ENCODE measurements around the gene TIAM2. TPM values are rescaled to one million over a fixed set of nuclear protein-coding genes. Genes with fewer than 3 reads are reported as not detected.
"Not testable (repeated sequence)": the region's sequence is repeated elsewhere in the genome, so short reads cannot be mapped to it uniquely, and the experiment has no call there.

Gene TIAM2
- polyA plus RNA-seq, 3 donors: 16.8 to 19.2 (median 19.0) TPM

GRCh38 chr6:154984146-154984545 is 11.0 kb upstream of the TIAM2 start:
- no peak for DNase-seq

- DNase-seq: no peak
These were observed 8.3 kb upstream of the TIAM2 start for GRCh38 chr6:154986787-154987235.

DNA sequence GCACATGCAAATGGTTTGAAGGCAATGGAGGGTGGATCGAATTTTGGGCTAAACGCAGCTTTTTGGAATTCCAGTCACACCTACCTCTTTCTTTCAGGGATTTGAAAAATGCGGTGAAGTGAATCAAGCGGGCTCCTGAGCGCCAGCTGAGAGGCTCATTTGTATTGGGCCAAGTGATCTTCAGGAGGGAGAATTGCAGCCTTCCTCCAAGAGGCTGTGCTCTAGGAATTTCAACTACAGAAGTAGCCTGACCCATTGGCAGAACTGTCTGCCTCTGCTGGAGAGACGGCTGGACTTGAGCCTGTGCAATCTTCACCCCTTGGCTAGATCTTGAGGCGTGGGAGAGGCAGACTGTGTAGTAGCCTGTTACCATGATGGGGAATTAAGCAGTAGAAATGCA is 5.7 kb upstream of the TIAM2 start:
- DNase-seq: no peak

DNA sequence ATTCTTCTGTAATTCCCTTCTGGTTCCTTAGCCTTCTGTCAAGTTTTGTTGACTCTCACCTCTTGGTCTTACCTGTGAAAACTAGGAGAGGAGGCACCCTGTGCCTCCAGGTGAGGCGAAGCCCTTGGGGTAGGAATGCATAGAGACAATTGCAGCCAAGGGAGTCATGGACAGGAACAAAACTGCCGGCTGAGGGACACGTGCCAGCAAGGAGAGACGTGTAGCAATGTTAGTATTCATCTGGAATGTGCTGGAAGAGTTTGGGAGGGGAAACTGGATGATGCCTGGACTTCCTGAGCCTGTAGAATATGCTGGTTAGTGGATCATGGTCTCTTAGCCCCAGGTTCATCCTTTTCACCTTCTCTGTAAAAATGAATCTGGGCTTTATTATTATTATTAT is 3.9 kb upstream of the TIAM2 start:
- DNase-seq: no peak

DNA sequence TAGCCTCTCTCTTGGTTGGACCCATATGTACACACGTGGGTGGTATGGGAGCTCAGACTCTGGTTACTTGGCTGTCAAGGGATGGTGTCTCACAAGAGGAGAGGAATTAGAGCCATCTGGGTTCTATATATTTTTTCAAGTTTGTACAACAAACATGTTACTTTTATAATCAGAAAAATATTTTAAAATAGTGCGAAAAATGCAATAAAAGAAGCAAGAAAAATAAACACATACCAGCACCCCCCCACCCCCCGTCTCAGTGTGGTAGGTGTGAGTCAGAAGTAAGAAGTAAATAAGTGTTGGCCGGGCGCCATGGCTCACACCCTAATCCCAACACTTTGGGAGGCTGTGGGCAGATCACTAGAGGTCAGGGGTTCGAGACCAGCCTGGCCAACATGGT is 2.1 kb upstream of the TIAM2 start:
- no peak for DNase-seq

DNA sequence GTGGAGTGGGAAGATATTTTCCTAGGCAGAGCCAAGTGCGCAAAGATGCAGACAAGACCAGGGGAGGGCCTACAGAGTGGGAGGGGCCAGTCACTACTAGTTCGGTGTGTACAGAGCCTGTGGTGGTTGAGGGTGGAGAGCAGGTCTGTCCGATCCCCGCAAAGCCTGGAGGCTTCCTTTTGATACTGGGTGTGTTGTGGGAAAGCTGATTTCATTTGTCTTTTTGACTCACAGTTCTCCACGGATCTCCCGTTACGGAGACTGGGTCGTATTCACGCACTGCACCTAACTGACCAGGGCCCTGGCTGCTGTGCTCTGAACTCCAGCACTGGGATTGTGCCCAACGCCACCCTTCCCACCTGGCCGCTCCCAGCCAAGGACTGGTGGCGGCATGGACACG is 1.4 kb upstream of the TIAM2 start:
- DNase-seq: no peak

DNA sequence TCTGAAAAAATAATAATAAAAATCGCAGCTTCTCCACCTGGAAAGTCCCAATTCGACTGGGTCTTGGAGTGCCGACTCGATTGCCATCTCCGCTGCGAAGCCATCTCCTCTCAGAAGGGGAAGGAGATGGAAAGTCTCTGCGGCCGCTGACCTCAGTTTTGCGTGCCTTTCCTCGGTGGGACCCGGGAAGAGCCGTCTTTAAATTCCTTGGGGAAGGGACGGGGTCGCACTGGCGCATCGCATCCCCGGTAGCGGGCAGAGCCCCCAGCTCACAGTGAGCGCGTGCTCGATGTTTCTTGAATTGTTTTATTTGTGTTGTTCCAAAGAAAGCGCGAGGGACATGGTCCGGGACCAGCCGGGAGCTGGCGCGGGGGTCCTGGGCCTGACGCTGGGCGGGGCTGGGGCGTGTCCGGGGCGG is 270 bp upstream of the TIAM2 start:
- DNase-seq: no peak

- no peak for DNase-seq
These were observed 988 bp downstream of the TIAM2 start for GRCh38 chr6:154996016-154996590.

DNA sequence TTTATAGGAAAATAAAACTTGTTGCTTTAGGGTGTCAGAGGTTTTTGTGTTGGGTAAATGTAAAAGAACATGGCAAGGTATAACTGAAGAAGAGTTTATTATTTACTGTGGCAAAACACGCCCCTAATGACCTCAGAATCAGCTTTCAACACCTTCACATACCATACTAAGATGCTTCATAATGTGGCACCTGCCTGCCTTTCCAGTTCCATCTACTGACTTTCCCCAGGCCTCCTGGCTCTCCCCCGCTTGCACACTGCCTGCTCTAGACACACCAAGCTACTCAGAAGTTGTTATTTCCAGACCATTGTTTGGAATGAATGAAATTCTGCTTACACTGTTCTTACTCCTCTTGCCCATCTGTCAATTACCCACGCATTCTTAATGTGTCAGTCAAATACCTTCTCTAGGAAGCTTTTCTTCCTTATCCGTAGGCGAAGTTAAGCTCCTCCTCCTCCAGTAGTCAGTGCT is 1.8 kb downstream of the TIAM2 start:
- DNase-seq: no peak

GRCh38 chr6:154998855-154999254 is 3.7 kb downstream of the TIAM2 start:
- no peak for DNase-seq

DNA sequence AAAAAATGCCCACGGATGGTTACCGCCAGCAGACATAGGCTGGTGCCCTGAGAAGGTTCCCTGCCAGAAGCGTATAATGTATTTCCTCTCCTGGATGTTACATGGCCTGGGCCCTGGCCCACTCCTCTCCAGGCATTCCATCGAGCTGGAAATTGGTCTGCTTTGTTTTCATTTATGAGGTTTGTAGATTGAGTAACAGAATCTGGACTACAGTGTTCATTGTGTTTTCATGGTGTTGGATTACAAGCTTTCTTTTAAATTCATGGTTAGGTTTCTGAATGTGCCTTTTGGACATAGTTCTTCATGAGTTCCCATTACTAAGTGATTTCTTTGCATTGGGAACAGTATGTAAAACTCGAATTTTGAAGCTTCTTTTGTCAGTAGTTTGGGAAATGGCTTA is 6.4 kb downstream of the TIAM2 start:
- no peak for DNase-seq

GRCh38 chr6:155001934-155002333 is 6.8 kb downstream of the TIAM2 start:
- no peak for DNase-seq

- no peak for DNase-seq
These were observed 8.4 kb downstream of the TIAM2 start for GRCh38 chr6:155003476-155003875.

DNA sequence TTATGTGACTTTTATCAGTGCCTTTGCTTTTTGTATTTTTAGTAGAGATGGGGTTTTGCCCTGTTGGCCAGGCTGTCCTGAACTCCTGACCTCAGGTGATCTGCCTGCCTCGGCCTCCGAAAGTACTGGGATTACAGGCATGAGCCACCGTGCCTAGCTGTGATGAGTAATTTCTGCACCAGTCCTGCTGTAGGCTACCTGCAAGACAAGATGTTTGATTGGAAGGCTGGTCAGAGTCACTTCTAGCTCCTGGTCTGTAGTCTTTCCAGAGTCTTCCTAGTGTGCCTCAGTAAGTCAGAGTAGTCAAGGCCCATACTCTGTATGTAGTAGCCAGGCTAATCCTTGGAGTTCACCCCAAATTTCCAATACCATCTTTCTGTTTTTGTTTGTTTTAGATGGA is 8.9 kb downstream of the TIAM2 start:
- no peak for DNase-seq

DNA sequence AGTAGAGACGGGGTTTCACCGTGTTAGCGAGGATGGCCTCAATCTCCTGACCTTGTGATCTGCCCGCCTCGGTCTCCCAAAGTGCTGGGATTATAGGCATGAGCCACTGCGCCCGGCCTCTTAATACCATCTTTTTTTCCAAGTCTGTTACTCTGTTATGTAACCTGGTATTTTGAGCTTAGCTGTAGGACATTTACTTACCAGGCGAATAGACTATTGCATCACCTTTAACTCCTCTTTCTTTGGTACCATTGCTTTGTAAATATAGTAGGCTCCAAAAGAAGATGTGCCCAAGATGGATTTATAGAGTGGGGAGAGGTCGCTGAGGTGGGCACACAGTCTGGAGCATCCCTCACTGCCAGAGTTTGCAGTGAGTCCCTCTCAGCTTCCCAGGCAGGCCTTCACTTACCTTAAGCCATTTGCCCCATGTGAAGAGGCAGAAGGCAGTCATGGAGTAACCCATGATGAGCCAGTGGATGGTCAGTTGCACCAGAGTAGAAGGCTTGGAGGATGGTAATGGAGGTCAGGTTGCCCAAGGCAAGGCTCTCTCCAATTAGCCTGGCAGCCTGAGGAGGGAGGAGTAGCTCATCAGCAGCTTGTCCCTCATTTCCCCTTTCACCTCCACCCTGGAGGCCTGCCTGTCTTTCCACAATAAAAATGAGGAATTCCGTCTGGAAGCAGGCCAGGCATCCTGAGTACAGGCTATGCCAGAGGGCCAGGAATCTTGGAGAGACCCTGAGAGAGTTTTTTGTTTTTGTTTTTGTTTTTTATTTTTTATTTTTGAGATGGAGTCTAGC is 9.7 kb downstream of the TIAM2 start:
- no peak for DNase-seq

- no peak for DNase-seq
These were observed 13.5 kb downstream of the TIAM2 start for GRCh38 chr6:155008625-155009024.

- no peak for DNase-seq
These were observed 15.8 kb downstream of the TIAM2 start for GRCh38 chr6:155010940-155011339.

GRCh38 chr6:155011809-155012291 is 16.7 kb downstream of the TIAM2 start:
- DNase-seq: no peak

- DNase-seq: no peak
These were observed 18.4 kb downstream of the TIAM2 start for GRCh38 chr6:155013457-155013876.

DNA sequence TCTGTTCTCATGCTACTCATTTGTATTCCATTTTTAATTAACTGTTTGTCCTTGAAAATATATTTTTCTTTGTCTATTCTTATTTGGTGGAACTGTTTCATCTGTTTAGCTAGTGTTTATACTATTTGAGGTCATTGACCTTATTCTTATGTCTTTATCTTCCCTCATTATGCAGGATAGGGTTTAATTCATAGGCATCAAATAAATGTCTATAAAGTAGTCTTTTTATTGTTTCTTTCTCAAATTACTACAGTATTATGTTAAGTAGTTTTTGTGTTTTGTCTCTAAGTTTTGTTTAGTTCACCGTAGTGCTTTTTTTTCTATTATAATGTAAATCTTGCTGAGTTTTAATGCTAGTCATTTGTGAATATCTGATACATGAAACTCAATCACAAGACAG is 19.0 kb downstream of the TIAM2 start:
- no peak for DNase-seq

DNA sequence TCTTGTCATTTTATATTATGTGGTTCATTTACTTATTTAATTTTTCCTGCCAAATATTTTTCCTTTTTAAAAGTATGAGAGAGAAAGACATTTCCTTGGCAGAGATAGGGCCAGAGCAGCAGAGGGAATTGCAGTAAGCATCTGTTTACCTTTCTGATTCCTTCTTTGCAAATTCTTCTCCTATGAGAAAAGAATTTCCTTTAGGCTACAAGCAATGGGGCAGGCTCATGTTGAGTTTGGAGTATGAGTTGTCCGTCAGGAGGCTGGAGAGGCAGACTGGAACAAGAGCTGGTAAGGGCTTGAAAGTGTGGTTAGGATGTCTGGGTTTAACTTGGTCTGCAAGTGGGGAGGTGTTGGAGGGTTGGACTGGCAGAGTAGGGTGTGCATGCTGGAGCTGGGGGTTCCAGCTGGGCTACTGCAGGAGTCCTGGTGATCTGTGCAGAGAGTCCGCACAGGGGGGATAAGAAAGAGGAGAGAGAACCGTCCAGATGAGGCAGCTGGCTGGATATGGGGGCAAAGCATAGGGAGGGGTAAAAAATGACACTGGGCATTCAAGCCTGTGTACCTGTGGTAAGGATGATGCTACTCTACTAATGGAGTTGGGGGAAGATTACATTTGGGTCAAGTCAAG is 19.7 kb downstream of the TIAM2 start:
- DNase-seq: no peak

DNA sequence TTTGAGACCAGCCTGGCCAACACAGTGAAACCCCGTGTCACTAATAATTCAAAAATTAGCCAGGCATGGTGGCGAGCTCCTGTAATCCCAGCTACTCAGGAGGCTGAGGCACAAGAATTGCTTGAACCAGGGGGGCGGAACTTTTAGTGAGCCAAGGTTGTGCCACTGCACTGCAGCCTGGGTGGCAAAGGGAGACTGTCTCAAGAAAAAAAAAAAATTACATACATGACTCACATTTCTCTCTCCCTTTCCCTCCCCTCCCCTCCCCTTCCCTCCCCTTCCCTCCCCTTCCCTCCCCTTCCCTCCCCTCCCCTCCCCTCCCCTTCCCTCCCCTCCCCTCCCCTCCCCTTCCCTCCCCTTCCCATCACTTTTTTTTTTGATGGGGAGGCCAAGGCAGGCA is 23.3 kb downstream of the TIAM2 start:
- DNase-seq: not testable (repeated sequence)

DNA sequence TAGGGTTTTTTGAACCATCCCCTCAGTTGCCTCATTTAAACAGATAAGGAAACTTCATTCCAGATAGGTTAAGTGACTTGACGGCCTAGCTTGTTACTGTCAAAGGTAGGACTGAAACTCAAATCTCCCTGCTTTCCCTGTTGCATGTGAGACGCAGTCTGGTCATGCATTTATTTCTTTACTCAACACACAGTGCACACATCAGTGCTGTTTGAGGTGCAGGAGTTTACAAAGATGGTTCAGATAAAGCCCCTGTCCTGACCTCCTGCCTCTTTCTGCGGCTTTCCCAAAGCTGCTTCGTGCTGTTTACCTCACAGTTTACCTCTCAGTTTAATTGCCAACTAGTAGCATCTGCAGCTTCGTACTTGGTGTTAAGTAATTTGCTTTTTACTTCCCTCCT is 26.6 kb downstream of the TIAM2 start:
- DNase-seq: no peak

Measured in renal pelvis (tissue), 4 donors.